Measurements from ENCODE around the gene SHKBP1.

Gene SHKBP1

GRCh38 chr19:40626918-40627317 is 50.2 kb downstream of the SHKBP1 start:
- no peak overlapping the region for H3K4me3 Mint-ChIP-seq
- peaks cover 67% of the 10 kb centered on the region for H3K36me3 Mint-ChIP-seq (ENCODE audit: low read depth)
- intact Hi-C loops (cut with micrococcal nuclease): no loop called here
- H3K27ac Mint-ChIP-seq: no peak overlapping the region
- peaks cover 18% of the 10 kb centered on the region for H3K4me1 Mint-ChIP-seq (ENCODE audit: low read depth)
- no peaks in the 10 kb centered on the region for H3K9me3 Mint-ChIP-seq
- H3K27me3 Mint-ChIP-seq: no peaks in the 10 kb centered on the region

DNA sequence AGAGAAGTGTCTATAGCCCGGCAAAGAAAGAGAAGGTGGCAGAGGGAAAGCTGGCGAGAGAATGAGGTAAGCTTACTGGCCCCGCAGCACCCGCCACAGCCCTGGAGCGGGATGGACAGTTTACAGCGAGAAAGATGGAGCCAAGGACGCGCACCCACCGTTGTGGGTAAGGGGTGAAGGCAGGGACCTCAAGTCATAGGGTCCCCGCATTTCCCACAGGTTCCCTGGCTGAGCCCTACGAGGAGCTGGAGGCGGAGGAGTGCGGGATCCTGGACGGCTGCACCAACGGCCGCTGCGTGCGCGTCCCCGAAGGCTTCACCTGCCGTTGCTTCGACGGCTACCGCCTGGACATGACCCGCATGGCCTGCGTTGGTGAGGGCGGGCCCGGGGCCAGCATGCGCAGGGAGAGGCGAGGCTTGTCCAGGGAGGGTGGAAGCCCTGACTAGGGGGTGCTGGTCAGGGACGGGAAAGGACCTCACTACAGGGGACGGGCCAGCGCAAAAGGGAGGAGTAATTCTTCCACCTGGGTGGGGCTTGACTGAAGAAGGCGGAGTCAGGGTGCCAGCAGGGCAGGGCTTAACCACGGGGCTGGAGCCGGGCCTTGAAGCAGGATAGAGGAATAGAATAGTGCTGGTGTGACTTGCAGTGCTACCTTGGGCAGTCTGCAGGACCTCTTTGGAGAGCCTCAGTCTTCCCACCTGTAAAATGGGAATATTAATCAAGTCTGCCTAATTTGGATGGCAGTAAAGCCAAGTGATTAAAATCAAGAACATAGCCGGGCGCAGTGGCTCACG is 51.0 kb downstream of the SHKBP1 start:
- no peaks in the 10 kb centered on the region for H3K9me3 Mint-ChIP-seq
- no peak overlapping the region for H3K27ac Mint-ChIP-seq
- H3K4me3 Mint-ChIP-seq: no peak overlapping the region
- peaks cover 18% of the 10 kb centered on the region for H3K4me1 Mint-ChIP-seq (ENCODE audit: low read depth)
- no peaks in the 10 kb centered on the region for H3K27me3 Mint-ChIP-seq
- H3K36me3 Mint-ChIP-seq (ENCODE audit: low read depth): peaks cover 60% of the 10 kb centered on the region
- intact Hi-C loops (cut with micrococcal nuclease): no loop called here

GRCh38 chr19:40629346-40629745 is 52.7 kb downstream of the SHKBP1 start:
- Mint-ChIP-seq H3K27me3 (peaks cover 12% of the 10 kb centered on the region), H3K36me3 (ENCODE audit: low read depth) (peaks cover 44% of the 10 kb centered on the region), H3K4me1 (ENCODE audit: low read depth) (peaks cover 20% of the 10 kb centered on the region), H3K9me3 (no peaks in the 10 kb centered on the region), H3K27ac (no peak overlapping the region), H3K4me3 (no peak overlapping the region)
- intact Hi-C loops (cut with micrococcal nuclease): no loop called here

DNA sequence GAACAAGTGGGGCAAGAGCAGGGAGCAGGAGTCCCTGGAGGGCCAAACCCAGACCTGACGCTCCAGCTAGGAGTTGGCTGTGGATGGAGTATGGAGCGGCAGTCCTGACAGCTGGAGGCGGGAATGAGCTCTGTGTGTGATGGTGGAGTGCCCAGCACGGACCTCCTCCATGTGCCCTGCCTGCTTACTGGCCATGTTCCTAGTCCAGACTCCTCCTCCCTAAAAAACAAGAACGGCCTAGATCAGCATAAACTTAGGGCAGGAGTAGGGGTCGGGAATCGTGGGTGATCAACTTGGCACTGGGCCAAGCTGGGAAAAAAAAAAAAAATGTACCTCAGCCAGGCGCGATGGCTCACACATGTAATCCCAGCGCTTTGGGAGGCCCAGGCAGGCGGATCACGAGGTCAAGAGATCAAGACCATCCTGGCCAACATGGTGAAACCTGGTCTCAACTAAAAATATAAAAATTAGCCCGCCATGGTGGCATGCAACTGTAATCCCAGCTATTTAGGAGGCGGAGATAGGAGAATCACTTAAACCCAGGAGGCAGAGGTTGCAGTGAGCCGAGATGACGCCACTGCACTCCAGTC is 54.0 kb downstream of the SHKBP1 start:
- H3K4me3 Mint-ChIP-seq: no peak overlapping the region
- no peaks in the 10 kb centered on the region for H3K9me3 Mint-ChIP-seq
- H3K36me3 Mint-ChIP-seq (ENCODE audit: low read depth): peaks cover 31% of the 10 kb centered on the region
- H3K27me3 Mint-ChIP-seq: peaks cover 25% of the 10 kb centered on the region
- intact Hi-C loops (cut with micrococcal nuclease): loop anchor here (5.0 to 10.0 kb wide), 3 partner anchors 108 to 496 kb away; no protein-coding TSS in a partner anchor
- H3K4me1 Mint-ChIP-seq (ENCODE audit: low read depth): peaks cover 14% of the 10 kb centered on the region
- H3K27ac Mint-ChIP-seq: no peak overlapping the region

DNA sequence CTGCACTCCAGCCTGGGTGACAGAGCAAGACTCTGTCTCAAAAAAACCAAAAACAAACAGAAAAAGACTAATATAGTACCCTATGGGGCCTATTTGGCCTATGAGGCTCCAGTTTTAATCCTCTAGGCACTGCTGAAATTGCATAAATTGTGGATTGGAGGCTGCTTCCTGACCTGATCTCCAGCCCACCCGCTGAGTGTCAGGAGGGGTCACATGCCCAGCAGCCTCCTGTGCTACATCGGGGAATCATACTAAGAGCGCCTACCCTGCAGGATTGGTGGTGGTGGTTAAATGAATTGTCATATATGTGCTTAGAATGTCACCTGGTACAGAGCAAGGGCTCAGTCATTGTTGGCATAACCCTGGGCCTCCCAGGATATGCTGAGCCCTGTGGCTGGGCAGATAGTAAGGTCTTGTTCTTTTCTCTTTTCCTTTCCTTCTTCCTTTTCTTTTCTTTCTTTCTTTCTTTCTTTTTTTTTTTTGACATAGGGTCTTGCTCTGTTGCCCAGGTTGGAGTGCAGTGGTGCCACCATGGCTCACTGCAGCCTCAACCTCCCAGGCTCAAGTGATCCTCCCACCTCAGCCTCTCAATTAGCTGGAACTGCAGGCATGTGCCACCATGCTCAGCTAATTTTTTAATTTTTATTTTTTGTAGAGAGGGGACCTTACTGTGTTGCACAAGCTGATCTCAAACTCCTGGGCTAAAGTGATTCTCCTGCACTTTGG is 55.8 kb downstream of the SHKBP1 start:
- intact Hi-C loops (cut with micrococcal nuclease): loop anchor here (5.0 to 10.0 kb wide), 3 partner anchors 110 to 498 kb away; no protein-coding TSS in a partner anchor
- Mint-ChIP-seq H3K27ac (no peak overlapping the region), H3K4me3 (no peak overlapping the region), H3K27me3 (peaks cover 34% of the 10 kb centered on the region), H3K9me3 (no peaks in the 10 kb centered on the region), H3K4me1 (ENCODE audit: low read depth) (peaks cover 6% of the 10 kb centered on the region), H3K36me3 (ENCODE audit: low read depth) (peaks cover 13% of the 10 kb centered on the region)

DNA sequence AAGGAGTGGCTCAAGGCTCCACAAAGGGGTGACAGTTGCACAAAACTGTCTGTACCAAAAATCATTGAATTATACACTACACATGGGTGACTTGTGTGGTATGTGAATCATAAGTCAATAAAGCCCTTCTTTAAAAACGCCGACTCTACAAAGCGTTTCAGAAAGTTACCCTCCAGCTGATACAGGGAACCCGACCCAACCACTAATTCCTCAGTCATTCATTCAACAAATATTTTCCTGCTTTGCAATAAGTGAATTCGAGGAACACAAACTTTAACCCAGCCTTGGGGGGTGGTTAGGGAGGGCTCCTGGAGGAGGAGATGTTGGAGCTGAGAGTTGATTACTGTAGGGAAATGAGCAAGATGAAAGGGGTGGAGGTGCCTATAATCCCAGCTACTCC is 56.5 kb downstream of the SHKBP1 start:
- Mint-ChIP-seq H3K36me3 (ENCODE audit: low read depth) (peaks cover 10% of the 10 kb centered on the region), H3K27me3 (peaks cover 34% of the 10 kb centered on the region), H3K4me1 (ENCODE audit: low read depth) (peaks cover 6% of the 10 kb centered on the region), H3K27ac (no peak overlapping the region), H3K4me3 (no peak overlapping the region), H3K9me3 (no peaks in the 10 kb centered on the region)
- intact Hi-C loops (cut with micrococcal nuclease): loop anchor here (5.0 to 10.0 kb wide), 3 partner anchors 111 to 498 kb away; no protein-coding TSS in a partner anchor

- intact Hi-C loops (cut with micrococcal nuclease): loop anchor here (10.0 kb wide), 2 partner anchors 334 to 504 kb away; no protein-coding TSS in a partner anchor
- Mint-ChIP-seq H3K27ac (no peak overlapping the region), H3K4me3 (no peak overlapping the region), H3K4me1 (ENCODE audit: low read depth) (peaks cover 17% of the 10 kb centered on the region), H3K9me3 (no peaks in the 10 kb centered on the region), H3K36me3 (ENCODE audit: low read depth) (no peaks in the 10 kb centered on the region), H3K27me3 (peaks cover 36% of the 10 kb centered on the region)
These were observed 61.7 kb downstream of the SHKBP1 start for GRCh38 chr19:40638327-40638726.

DNA sequence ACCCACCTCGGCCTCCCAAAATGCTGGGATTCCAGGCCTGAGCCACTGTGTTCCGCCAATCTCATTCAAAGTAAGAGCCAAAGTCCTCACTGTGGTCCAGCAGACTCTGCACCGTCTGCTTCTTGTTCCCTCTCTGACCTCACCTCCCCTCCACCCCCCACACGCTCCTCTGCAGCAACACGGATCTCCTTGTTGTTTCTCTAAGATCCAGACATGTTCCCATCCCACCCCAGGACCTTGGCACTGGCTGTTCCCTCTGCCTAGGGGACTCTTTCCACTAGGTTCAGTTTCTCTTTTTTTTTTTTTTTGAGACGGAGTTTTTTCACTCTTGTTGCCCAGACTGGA is 62.9 kb downstream of the SHKBP1 start:
- Mint-ChIP-seq H3K9me3 (no peaks in the 10 kb centered on the region), H3K36me3 (ENCODE audit: low read depth) (no peaks in the 10 kb centered on the region), H3K4me3 (no peak overlapping the region), H3K27me3 (peaks cover 23% of the 10 kb centered on the region), H3K4me1 (ENCODE audit: low read depth) (peaks cover 12% of the 10 kb centered on the region), H3K27ac (no peak overlapping the region)
- intact Hi-C loops (cut with micrococcal nuclease): loop anchor here (10.0 kb wide), 2 partner anchors 335 to 505 kb away; no protein-coding TSS in a partner anchor

DNA sequence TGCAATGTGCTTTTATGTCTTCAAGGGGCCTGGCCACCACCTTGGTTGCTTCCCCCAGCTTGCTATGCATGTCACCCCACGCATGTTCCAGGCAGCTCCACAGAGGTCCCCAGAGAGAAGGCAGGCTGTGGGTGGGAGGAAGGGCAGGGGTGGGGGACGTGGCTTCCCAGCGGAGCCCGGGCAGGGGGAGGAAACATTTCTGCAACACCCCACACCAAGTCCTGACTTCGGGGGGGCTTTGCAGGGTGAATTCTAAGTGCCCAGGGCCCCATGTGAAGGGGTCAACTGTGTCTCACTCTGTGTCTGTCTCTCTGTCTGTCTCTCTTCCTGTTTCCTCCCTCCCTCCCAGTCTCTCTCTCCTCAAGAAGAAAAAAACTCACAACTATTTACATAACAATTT is 64.1 kb downstream of the SHKBP1 start:
- Mint-ChIP-seq H3K4me3 (no peak overlapping the region), H3K36me3 (ENCODE audit: low read depth) (no peaks in the 10 kb centered on the region), H3K9me3 (no peaks in the 10 kb centered on the region), H3K27me3 (peaks cover 13% of the 10 kb centered on the region), H3K4me1 (ENCODE audit: low read depth) (peaks cover 10% of the 10 kb centered on the region), H3K27ac (no peak overlapping the region)
- intact Hi-C loops (cut with micrococcal nuclease): no loop called here

Data from dendritic cell treated with granulocyte-macrophage colony-stimulating factor and Interleukin-4, amounts not matched to agents 40 ng/mL and 50 ng/mL, for 4 days (primary cell).